GM18873 (cell line): ENCODE data around the gene COPG2.
"Not testable (repeated sequence)": the region's sequence is repeated elsewhere in the genome, so short reads cannot be mapped to it uniquely, and the experiment has no call there.

Experiments
- ATAC-seq: cut with Tn5 transposase; IDR thresholded peaks from one replicate; pipeline ENCODE4 v1.9.1; 2021; ENCODE audit warnings: mild to moderate bottlenecking, moderate library complexity, moderate number of reproducible peaks; ENCODE audit not compliant: unreplicated experiment, low FRiP score

The COPG2 gene

DNA sequence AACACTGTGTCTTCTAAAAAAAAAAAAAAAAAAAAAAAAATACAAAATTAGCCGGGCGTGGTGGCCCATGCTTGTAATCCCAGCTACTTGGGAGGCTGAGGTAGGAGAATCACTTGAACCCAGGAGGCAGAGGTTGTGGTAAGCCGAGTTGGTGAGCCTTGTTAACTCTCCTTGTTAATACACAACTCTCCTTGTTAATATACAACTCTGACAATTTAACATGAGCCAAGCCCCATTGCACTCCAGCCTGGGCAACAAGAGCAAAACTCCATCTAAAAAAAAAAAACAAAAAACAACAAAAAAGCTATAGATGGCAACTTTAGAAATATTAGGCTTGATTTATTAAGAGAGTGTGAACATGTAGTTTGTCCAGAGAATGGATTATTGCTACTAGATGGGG lies 156.5 kb downstream of the COPG2 start:
- not testable (repeated sequence) for ATAC-seq

DNA sequence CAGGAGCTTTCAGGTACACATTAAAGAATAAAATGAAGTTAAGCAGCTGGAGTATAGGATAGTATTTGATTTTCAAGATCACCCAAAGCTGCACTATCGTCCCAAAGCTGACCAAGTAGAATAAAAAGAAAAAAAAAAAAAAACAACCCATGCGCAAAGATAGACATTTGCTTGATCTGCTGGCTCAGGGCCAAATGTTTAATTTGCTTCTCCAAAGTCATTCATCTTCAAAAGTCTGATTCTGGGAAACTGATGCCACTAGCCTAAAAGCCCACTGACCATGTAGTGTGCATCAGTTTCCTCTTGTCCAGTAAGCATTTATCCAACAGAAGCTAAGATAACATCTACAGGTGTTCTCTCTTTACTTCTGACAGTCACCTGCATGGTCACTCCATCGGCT lies 162.2 kb downstream of the COPG2 start:
- no peak for ATAC-seq

DNA sequence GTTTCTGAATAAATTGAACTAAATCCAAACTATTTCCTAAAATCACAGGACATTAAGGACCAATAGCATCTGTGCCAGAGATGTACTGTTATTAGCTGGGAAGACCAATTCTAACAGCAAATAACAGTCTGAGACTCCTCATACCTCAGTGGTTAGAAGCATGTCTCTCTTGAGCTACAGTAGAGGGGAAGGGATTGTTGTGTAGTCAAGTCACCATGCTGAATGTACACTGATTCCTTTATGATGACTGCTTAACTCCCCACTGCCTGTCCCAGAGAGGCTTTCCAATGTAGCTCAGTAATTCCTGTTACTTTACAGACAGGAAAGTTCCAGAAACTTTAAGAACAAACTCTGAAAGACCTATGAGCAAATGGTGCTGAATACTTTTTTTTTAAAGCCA lies 162.8 kb downstream of the COPG2 start:
- ATAC-seq = no peak

DNA sequence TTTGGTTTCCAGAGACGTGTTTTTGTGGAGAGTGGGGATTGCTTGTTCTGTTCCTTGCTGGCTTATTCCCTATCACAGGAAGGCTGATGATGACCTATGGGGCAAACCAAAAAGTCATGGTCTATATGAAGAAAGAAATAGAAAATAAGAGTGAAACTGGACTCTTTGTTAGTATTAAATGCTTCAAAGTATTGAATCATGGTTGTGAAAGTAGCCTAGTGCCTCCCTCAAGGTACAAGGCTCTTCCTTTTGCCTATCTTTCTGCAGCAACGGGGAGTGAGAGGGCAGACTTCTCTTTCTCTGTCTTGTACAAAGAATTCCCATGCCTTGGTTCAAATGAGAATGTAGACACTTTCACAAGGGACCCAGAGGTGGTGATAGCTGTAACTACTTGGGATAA lies 167.6 kb downstream of the COPG2 start:
- no peak for ATAC-seq

DNA sequence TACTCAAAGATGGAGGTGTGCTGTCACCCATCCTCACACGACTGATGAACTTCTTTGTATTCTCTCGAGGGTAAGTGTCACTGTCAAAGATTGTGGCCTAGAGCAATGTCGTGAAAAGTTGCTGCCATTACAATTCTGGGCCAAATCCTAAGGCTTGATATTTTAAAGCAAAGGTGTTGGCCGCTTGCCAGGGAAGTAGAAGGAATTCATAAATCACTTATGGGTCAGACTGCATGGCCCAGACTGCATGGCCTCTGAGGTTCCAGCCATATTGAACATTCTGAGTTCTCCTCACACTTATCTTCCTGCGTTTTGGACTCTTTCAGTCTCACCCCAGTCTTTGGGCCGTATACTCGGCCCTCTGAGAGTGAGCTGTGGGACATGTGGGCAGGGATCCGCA lies 168.1 kb downstream of the COPG2 start:
- no peak for ATAC-seq

DNA sequence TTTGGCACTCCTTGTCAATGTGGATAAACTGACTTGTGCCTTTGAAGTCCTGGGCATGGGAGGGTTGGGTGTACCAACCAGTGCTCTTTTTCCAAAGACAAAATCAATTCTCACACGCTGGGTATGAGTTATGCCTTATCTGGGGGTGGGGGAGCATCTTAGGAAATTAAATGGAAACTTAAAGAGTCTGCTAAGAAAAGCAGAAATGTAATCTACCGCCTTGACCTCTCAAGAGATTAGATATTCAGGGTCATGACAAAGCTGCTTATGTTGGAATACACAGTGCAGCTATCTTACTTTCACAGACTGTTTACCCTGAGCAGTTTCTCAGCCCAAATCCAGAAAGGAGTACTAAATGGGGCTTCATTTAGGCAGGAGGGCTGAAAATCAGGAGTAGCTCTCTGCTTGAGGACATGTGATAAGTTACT lies 174.1 kb downstream of the COPG2 start:
- ATAC-seq = no peak

DNA sequence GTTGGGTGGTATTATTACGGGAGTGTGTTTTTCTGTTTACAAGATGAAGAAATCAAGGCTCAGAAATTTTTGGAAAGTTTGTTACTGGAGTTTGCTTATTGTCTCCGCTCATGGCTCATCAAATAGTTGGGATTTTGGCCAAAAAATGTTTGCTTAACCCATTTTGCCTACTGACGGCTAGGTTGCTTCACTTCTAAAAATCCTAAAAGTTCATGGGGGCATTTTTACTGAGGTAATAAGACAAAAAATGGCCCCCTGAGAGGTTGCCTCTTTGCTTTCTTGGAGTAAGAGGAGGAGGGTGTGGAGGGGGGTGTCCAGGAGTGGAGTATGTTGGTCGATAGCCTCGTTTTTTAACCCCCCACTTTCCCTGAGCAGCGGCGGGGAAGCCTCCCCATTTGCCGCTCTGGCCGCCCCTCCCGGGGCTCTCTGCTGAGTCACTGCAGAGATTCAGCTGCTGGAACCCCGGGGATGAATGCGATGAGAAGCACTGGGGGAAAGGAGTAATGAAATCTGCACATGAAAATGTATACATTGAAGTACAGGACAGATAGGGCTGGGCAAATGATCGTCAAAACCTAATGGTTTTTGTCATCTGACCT lies 175.2 kb downstream of the COPG2 start:
- ATAC-seq = no peak

DNA sequence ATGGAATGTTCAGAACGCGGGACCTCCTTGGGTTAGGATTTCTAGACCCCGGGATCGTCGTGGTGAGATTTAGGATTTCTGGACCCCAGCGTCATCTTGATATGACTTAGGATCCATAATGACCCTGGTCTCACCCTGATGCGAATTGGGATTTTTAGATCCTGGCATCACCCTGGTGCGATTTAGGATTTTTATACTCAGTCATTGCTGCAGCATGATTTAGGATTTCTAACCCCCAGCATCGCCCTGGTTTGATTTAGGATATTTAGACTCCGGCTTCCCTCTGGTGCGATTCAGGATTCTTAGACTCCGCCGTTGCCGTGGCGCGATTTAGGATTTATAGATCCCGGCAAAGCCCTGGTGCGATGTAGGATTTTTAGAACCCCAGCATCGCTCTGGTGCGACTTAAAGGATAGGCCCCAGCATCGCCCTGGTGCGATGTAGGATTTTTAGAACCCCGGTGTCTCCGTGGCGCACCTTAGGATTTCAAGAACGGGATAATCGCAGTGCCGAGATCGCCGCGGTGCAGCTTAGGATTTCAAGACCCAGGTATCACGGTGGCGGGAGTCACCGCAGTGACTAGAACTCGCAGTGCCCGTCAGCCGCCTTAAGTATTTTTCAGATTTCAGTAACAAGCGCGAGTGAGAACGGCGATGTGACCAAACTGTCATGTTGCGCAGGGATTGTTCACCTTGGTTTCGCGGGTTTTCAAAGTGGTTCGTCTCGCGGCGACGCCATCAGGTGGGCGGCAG lies 175.8 kb downstream of the COPG2 start:
- no peak for ATAC-seq

DNA sequence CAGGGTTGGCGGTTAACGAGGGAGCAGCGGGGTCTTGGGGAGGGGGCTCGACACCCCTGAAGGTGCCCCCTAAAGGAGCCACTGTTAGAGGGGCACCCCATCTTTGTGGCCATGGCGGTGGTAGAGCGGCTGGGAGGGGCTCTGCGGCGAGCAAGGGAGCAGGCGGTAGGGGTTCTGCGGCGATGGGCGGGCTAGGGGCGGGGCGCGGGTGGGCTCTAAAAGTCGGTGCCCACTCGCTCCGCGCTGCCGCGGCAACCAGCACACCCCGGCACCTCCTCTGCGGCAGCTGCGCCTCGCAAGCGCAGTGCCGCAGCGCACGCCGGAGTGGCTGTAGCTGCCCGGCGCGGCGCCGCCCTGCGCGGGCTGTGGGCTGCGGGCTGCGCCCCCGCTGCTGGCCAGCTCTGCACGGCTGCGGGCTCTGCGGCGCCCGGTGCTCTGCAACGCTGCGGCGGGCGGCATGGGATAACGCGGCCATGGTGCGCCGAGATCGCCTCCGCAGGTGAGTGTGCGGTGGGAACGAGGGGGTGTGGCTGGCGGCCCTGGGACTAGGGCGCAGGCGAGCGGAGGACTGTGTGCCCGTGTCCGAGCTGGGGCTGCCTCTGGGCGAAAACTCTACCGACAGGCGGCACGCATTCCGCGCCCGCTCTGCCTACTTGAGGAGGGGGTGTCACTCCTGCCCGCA lies 176.6 kb downstream of the COPG2 start, which contains the start of gene MEST:
Gene MEST, plus strand, starts transcription at position 245 of the 682 bp plus-strand sequence. Its CDS starts 229 bp downstream, at position 474.
- ATAC-seq = no peak

DNA sequence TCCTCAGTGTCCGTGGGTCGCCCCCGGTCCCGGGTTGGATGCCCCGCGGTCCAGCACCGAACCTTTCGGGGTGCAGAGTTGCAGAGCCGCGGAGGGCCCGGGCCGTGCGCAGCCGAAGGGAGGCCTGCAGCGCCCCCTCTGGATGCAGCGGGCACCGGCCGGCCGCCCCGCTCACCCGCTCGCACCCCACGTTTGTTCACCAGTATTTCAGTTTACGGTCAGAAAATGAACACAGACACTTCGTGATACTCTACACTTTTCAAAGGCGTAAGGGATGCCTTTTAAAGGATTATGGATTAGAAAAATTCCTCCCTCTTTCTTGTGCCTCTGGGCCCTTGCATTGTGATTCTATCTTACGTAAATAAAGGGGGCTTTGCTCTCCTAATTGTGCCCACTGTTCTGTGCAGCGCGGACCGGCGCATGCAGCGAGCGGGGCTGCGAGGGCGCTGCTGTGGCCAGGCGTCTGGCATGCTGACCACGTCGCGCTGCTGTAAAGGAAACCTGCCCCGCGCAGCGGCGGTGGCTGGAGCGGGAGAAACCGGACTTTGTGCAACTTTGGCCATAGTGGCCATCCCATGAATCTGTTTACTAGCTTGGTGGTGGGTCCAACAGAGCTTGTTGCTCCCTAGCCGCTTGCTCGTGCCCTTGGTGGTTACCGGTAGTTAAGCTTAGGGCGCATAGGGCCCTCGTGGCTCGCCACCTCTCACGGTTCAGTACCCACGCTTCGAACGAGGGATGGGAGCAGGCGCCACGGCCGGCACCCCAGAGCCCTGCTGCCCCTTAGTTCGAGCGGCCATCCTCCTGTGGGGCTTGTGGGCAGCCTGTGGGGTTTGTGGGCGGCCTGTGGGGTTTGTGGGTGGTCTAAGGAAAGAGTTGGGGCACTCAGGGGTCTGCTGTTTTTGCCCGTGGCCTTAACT lies 177.4 kb downstream of the COPG2 start:
- ATAC-seq = no peak

DNA sequence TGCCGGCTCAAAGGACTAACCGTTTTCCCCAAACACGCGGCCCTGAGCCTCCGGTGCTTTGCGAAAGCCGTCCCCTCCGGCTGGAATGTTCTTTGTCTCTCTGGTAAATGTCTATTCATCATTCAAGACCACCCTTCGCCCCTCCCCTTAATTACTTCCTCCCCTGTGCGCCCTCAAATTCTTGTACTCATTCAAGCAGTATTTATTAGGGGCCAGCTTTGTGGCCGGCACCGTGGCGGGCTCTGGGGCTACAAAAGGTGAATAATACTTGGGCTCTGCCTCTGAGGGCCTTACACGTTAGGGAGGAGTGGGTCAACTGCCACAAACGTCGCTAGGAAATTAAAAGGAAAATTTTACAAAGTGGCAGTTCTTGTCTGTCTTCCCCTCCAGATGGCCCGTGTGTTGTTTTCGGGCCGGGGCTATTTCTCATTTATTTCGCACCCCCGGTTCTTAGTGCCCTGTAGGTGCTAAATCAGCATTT lies 178.2 kb downstream of the COPG2 start:
- ATAC-seq = no peak

DNA sequence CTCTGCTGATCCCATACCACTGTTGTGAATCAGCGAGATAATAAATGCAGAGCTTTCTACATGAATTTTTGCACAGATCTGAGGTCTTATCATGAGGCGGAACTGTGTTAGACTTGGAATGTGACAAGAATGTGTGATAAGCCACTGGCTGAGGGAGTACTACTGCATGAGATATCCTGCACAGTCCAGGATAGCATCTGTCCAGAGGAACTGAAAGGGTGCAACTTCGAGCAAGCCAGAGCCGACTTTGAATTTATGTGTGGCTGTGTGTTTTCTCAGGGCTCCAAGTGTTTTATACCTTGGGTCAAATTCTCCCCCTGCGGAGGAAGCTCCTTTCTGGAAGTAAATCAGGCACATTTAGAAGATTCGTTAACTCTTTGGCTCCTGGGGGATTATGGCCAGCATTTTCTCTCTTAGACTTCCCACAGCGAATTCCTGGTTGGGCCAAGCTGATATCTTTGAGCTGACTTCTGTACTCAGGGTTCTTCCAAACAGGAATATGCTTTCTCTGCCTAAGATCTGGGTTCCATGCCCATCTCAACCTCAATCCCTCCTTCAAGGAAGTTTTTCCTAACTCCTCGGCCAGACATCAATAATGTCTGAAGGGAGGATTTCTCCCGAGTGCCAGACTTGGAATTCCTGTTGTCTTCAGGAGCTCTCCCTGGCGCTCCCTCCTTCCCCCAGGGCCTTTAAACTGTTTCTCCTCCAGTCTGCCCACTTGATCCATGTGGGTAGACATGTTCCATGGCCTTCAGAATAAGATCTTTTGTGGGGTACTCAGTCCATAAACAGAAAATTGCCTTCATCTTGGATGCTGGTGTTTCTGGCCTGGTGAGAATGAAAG lies 179.2 kb downstream of the COPG2 start:
- ATAC-seq = no peak

DNA sequence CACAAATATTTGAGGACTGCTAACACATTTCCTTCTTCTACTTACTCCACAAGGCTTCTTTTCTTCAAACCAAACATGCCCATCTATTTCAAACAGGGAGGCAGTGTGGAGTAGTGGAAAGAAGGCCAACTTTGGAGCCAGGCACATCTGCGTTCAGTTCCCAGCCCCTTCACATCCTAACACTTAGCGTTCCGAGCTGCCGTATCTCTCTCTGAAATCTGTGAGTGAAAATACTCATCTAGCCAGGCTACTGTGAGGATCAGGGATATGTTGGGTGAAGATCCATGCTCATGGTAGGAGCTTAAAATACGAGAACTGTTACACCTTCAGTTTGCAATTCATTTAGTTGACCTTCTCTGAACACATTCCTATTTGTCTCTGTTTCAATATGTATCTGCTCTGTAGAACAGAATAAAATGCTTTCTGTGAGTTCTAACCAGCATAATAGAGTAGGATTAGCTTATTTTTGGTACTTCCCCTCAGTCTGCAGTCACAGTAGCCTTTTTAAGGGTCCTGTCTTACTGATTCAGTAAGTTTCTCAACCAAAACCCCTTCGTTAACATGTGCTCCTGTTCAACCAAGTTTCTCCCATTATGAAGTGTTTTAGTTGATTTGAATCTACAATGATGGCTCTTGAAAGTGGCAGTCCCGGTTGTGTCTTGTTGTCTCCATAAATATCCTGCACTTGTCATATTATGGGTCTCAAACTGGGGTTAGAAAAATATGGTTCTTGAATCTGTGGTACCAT lies 180.0 kb downstream of the COPG2 start:
- ATAC-seq = no peak

DNA sequence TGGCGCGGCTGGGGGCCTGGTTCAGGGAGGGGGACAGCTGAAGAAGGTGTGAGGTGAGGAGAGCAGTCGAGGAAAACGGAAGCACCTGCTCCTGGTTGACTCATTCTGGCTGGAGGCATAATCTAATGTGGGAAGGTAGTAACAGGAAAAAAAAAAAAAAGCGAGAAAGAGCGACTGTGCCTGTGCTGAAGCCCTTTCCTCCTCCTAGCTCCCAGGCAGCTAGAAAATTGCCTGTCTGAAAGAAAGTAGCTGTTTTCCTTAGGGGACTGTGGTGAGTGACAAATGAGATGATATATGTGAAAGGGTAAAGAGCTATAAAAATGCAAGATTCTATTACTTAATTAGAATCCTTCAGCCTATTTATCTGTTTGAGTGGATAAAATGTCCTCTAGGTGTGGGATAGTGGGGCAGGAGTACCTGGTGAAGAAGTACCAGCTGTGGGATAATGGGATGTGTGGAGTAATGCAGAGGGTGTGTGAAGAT lies 181.6 kb downstream of the COPG2 start:
- ATAC-seq = no peak

DNA sequence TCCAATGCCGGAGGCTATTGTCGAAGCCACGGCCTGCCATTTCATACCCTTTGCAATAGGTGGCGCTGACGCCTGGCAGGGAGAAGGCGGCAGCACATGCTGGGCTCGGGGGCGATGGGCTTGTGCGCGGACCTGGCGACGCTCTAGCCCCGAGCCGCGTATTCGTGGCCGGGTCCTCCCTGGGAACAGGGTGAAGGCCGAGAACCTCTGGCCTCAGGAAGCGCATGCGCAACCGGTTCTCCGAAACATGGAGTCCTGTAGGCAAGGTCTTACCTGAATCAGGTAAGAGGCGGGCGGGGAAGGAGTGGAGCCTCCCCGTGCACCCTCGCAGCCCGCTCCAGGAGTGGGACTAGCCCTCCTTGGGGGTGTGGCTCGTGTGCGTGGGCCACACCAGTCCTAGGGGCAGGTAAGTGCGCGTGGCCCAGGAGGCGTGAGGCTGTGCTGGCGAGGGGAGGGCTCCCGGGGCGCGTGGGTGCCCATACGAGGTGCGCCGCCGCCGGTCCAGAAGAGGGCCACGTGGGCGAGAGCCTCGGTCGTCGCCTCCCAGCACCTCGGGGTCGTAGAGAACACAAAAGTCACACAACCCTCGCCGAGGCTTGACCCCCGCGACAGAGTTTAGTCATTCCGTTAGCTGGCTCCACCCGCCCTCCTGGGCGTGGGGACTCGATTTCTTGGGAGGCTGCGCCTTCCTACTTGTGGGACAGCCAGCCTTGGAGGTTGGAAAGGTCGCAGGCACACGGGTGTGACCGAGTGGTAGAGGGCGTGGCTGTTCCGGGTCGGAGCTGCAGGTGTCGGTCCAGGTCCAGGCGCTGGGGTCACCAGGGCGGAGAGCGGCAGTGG lies 182.2 kb downstream of the COPG2 start:
- no peak for ATAC-seq

DNA sequence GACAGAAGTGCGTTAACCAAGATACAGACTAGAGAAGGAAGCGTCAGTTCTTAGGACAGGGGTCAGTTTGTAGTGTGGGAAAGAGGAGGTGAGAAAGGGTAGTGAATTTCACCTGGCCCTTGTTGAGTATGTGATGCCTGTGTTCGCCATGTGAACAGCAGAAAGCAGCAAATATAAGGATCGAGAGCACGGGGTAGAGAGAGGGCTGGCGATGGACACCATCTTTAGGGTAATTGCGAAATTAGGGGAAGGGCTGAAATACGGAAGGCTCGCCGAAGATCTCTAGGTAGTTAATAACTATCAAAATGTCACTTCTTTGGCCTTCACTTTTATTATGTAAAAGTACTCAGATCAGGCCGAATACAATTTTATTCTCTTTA lies 182.8 kb downstream of the COPG2 start:
- no peak for ATAC-seq

DNA sequence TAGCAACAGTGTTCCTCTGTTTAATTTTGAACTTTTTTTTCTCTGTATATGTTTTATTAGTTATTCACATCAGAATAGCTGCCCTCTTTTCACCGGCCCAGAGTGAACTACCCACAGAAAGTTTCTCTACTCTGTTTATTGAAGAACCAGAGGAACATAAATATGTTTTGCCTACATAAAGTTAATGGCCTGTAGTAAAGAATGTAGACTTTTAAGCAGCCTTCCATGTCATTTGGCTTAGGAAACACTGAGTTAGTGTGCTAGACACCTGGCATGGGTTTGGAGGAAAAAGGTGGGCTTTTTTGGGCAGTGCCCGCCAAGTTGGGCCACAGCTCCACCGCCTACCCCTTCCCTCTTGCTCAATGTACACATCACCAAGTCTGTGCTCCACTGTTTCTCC lies 185.5 kb downstream of the COPG2 start:
- no peak for ATAC-seq

DNA sequence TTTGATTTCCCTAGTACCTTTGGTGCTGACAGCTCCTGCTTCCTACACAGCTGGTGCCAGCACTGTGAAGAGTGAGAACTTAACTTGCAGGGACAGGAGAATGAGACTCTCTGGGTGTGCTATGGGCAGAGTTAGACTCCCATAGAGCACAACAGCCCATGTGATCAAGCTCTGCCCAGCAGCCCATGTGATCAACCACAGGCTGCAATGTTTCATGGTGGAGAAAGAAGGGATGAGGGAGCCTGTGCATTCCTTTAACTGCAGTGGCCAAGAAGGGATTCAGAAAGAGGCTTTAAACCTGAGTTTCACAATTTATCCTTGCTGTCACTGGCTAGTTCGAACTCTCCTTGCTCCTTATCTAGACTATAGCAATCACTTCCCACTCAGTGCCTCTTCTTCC lies 186.7 kb downstream of the COPG2 start:
- no peak for ATAC-seq
